Measurements from ENCODE around the gene MOB3A. TPM values are rescaled to one million over a fixed set of nuclear protein-coding genes. Genes with fewer than 3 reads are reported as not detected.

Gene MOB3A
- total RNA-seq, 1 donor from 2014 or later, result 88.5 TPM

GRCh38 chr19:2056837-2057192 is 39.3 kb downstream of the MOB3A start:
- peaks cover 19% of the 10 kb centered on the region for H3K4me1 Mint-ChIP-seq (ENCODE audit: unreplicated experiment)
- H3K9me3 Mint-ChIP-seq (ENCODE audit: unreplicated experiment), result no peaks in the 10 kb centered on the region
- TF ChIP-seq, protein P1, sequence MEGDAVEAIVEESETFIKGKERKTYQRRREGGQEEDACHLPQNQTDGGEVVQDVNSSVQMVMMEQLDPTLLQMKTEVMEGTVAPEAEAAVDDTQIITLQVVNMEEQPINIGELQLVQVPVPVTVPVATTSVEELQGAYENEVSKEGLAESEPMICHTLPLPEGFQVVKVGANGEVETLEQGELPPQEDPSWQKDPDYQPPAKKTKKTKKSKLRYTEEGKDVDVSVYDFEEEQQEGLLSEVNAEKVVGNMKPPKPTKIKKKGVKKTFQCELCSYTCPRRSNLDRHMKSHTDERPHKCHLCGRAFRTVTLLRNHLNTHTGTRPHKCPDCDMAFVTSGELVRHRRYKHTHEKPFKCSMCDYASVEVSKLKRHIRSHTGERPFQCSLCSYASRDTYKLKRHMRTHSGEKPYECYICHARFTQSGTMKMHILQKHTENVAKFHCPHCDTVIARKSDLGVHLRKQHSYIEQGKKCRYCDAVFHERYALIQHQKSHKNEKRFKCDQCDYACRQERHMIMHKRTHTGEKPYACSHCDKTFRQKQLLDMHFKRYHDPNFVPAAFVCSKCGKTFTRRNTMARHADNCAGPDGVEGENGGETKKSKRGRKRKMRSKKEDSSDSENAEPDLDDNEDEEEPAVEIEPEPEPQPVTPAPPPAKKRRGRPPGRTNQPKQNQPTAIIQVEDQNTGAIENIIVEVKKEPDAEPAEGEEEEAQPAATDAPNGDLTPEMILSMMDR (IDR thresholded peaks at IDR 0.05; ENCODE audit: unreplicated experiment), result no peak
- no peak overlapping the region for H3K27ac Mint-ChIP-seq (ENCODE audit: unreplicated experiment)
- no peaks in the 10 kb centered on the region for H3K36me3 Mint-ChIP-seq (ENCODE audit: low read depth, unreplicated experiment)
- H3K27me3 Mint-ChIP-seq (ENCODE audit: unreplicated experiment), result peaks cover 10% of the 10 kb centered on the region
- DNase-seq (ENCODE audit: low spot score), result no peak
- no peak overlapping the region for H3K4me3 Mint-ChIP-seq (ENCODE audit: unreplicated experiment)

DNA sequence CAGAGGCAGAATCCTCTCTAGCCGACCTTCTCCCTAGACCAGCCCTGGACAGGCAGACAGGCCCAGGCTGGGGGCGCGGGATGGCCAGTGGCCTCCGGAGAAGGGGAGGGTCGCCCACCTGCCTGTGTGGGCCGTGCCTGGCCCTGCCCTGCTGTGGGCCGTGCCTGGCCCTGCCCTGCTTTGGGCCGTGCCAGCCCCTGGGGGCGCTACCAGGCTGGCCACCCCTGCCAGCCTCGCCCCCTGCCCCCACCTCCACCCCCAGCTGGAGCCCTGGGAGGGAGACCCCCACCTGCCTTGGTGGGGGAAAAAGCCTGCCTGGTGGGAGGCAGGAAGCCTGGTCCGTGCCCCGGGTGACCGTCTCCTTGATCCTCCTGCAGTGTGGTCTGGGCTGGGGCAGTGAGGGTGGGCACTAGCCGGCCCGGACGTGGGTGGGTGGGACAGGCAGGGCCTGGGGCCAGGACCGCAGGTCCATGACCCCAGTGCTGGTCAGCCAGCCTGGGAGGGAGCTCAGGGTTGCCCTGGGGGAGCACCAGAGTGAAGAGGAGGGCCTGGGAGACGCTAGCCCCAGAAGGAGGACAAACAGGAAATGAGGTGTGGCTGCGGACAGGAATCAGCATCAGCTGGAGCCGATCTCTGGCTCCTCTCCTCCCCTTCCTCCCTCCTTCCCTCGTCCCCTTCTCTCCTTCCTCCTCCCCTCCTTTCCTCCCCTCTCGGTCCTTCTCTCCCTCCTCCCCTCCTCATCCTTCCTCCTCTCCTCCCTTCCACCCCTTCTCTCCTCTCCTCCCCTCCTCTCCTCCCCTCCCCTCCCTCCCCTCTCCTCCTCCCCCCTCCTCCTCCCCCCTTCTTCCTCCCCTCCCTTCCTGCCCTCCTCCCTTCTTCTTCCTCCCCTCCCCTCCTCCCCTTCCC is 39.9 kb downstream of the MOB3A start:
- Mint-ChIP-seq H3K4me3 (ENCODE audit: unreplicated experiment) (no peak overlapping the region), H3K36me3 (ENCODE audit: low read depth, unreplicated experiment) (no peaks in the 10 kb centered on the region), H3K4me1 (ENCODE audit: unreplicated experiment) (peaks cover 17% of the 10 kb centered on the region), H3K27me3 (ENCODE audit: unreplicated experiment) (peaks cover 12% of the 10 kb centered on the region), H3K27ac (ENCODE audit: unreplicated experiment) (no peak overlapping the region), H3K9me3 (ENCODE audit: unreplicated experiment) (no peaks in the 10 kb centered on the region)
- no peak for DNase-seq (ENCODE audit: low spot score)
- TF ChIP-seq, protein P1 (IDR thresholded peaks at IDR 0.05; ENCODE audit: unreplicated experiment), result no peak

GRCh38 chr19:2054763-2055162 is 41.4 kb downstream of the MOB3A start:
- Mint-ChIP-seq H3K4me1 (ENCODE audit: unreplicated experiment) (peaks cover 8% of the 10 kb centered on the region), H3K27me3 (ENCODE audit: unreplicated experiment) (peaks cover 10% of the 10 kb centered on the region), H3K4me3 (ENCODE audit: unreplicated experiment) (no peak overlapping the region), H3K27ac (ENCODE audit: unreplicated experiment) (no peak overlapping the region), H3K9me3 (ENCODE audit: unreplicated experiment) (no peaks in the 10 kb centered on the region), H3K36me3 (ENCODE audit: low read depth, unreplicated experiment) (no peaks in the 10 kb centered on the region)
- TF ChIP-seq, protein P1 (IDR thresholded peaks at IDR 0.05; ENCODE audit: unreplicated experiment), result no peak
- DNase-seq (ENCODE audit: low spot score), result no peak

GRCh38 chr19:2053601-2054389 is 42.3 kb downstream of the MOB3A start:
- Mint-ChIP-seq H3K9me3 (ENCODE audit: unreplicated experiment) (no peaks in the 10 kb centered on the region), H3K27me3 (ENCODE audit: unreplicated experiment) (peaks cover 7% of the 10 kb centered on the region), H3K27ac (ENCODE audit: unreplicated experiment) (no peak overlapping the region), H3K4me3 (ENCODE audit: unreplicated experiment) (no peak overlapping the region), H3K4me1 (ENCODE audit: unreplicated experiment) (peaks cover 12% of the 10 kb centered on the region), H3K36me3 (ENCODE audit: low read depth, unreplicated experiment) (no peaks in the 10 kb centered on the region)
- TF ChIP-seq, protein P1 (IDR thresholded peaks at IDR 0.05; ENCODE audit: unreplicated experiment), result no peak
- DNase-seq (ENCODE audit: low spot score), result no peak
